ENCODE measurements around the gene WDR86. TPM values are rescaled to one million over a fixed set of nuclear protein-coding genes. Genes with fewer than 3 reads are reported as not detected.

Gene WDR86
- total RNA-seq, 1 experiment from 2014 or later = 7.7 TPM

- intact Hi-C loops (cut with micrococcal nuclease; ENCODE audit: unreplicated experiment) = loop anchor here (5.0 kb wide), 1 partner anchor 258 kb away; no protein-coding TSS in a partner anchor
- Histone ChIP-seq H3K9me3 (ENCODE audit: insufficient read depth, low read depth) (no peaks in the 10 kb centered on the region), H4K20me1 (ENCODE audit: insufficient read depth) (no peaks in the 10 kb centered on the region), H3K4me3 (no peak overlapping the region), H3F3A (ENCODE audit: insufficient read depth, low read depth) (peaks cover 7% of the 10 kb centered on the region; the same call in 1 of the 2 replicates), H3K79me2 (ENCODE audit: low read depth) (no peaks in the 10 kb centered on the region), H3K36me3 (ENCODE audit: low read depth) (no peaks in the 10 kb centered on the region), H3K27ac (peak overlapping the region; percentile 55), H3K27me3 (ENCODE audit: insufficient read depth, low read depth) (no peaks in the 10 kb centered on the region), H2AFZ (no peak overlapping the region), H3K4me2 (peak overlapping the region; percentile 39), H3K4me1 (replicated peaks; ENCODE audit: insufficient read depth) (peaks cover 46% of the 10 kb centered on the region), H3K9me2 (ENCODE audit: insufficient read depth) (no peaks in the 10 kb centered on the region)
- CTCF ChIA-PET = no interaction called here
- BruUV-seq (replicated peaks) = TSS peak; percentile 34
- POLR2A ChIA-PET (ENCODE audit: unreplicated experiment) = no interaction called here
- no peak for DNase-seq
- TF ChIP-seq EZH2 (IDR thresholded peaks at IDR 0.05; ENCODE audit: low read depth) (no peak), CTCF (conservative IDR thresholded peaks at IDR 0.05) (no peak)
These were observed 19.4 kb upstream of the WDR86 start for GRCh38 chr7:151429237-151429559.

GRCh38 chr7:151428378-151429236, 18.8 kb upstream of the WDR86 start:
- TF ChIP-seq CTCF (conservative IDR thresholded peaks at IDR 0.05) (no peak), EZH2 (IDR thresholded peaks at IDR 0.05; ENCODE audit: low read depth) (no peak)
- peak overlapping the region; percentile 55 for H3K27ac ChIP-seq
- BruUV-seq (replicated peaks) = no TSS peak
- peaks cover 7% of the 10 kb centered on the region; the same call in 1 of the 2 replicates for H3F3A ChIP-seq (ENCODE audit: insufficient read depth, low read depth)
- peak overlapping the region; percentile 39 for H3K4me2 ChIP-seq
- peak; percentile 80 to 88 for DNase-seq
- no peak overlapping the region for H3K4me3 ChIP-seq
- H3K79me2 ChIP-seq (ENCODE audit: low read depth) = no peaks in the 10 kb centered on the region
- intact Hi-C loops (cut with micrococcal nuclease; ENCODE audit: unreplicated experiment) = loop anchor here (1.0 to 5.0 kb wide), 6 partner anchors 17 to 369 kb away; no protein-coding TSS in a partner anchor
- H2AFZ ChIP-seq = no peak overlapping the region
- H3K27me3 ChIP-seq (ENCODE audit: insufficient read depth, low read depth) = no peaks in the 10 kb centered on the region
- ChIA-PET CTCF (interaction anchor here (0.5 to 1.0 kb wide), 4 partner anchors 9 to 42 kb away, joined by 3 to 12 read pairs (median 4); no protein-coding TSS in a partner anchor), POLR2A (ENCODE audit: unreplicated experiment) (interaction anchor here (0.6 to 0.7 kb wide), 2 partner anchors 9 to 69 kb away, joined by 3 to 5 read pairs; no protein-coding TSS in a partner anchor)
- no peaks in the 10 kb centered on the region for H3K36me3 ChIP-seq (ENCODE audit: low read depth)
- no peaks in the 10 kb centered on the region for H4K20me1 ChIP-seq (ENCODE audit: insufficient read depth)
- no peaks in the 10 kb centered on the region for H3K9me2 ChIP-seq (ENCODE audit: insufficient read depth)
- H3K4me1 ChIP-seq (replicated peaks; ENCODE audit: insufficient read depth) = peaks cover 51% of the 10 kb centered on the region
- no peaks in the 10 kb centered on the region for H3K9me3 ChIP-seq (ENCODE audit: insufficient read depth, low read depth)

- H2AFZ ChIP-seq = no peak overlapping the region
- no peak overlapping the region for H3K4me3 ChIP-seq
- peaks cover 51% of the 10 kb centered on the region for H3K4me1 ChIP-seq (replicated peaks; ENCODE audit: insufficient read depth)
- H3K79me2 ChIP-seq (ENCODE audit: low read depth) = no peaks in the 10 kb centered on the region
- H3K4me2 ChIP-seq = peak overlapping the region; percentile 26
- TF ChIP-seq EZH2 (IDR thresholded peaks at IDR 0.05; ENCODE audit: low read depth) (no peak), CTCF (conservative IDR thresholded peaks at IDR 0.05) (no peak)
- 0 out of 2 replicates have a peak, but pooled peaks cover 1% of the 10 kb centered on the region for H3K9me3 ChIP-seq (ENCODE audit: insufficient read depth, low read depth)
- DNase-seq = no peak
- H3K9me2 ChIP-seq (ENCODE audit: insufficient read depth) = no peaks in the 10 kb centered on the region
- ChIA-PET CTCF (interaction anchor here (0.5 to 1.0 kb wide), 5 partner anchors 8 to 42 kb away, joined by 3 to 12 read pairs (median 4); no protein-coding TSS in a partner anchor), POLR2A (ENCODE audit: unreplicated experiment) (interaction anchor here (0.6 kb wide), 1 partner anchor 68 kb away, joined by 5 read pairs; no protein-coding TSS in a partner anchor)
- no peaks in the 10 kb centered on the region for H3K36me3 ChIP-seq (ENCODE audit: low read depth)
- H3K27me3 ChIP-seq (ENCODE audit: insufficient read depth, low read depth) = no peaks in the 10 kb centered on the region
- no peaks in the 10 kb centered on the region for H4K20me1 ChIP-seq (ENCODE audit: insufficient read depth)
- BruUV-seq (replicated peaks) = no TSS peak
- intact Hi-C loops (cut with micrococcal nuclease; ENCODE audit: unreplicated experiment) = loop anchor here (1.0 to 5.0 kb wide), 6 partner anchors 17 to 369 kb away; no protein-coding TSS in a partner anchor
- H3K27ac ChIP-seq = peak overlapping the region; percentile 55
- H3F3A ChIP-seq (ENCODE audit: insufficient read depth, low read depth) = peaks cover 7% of the 10 kb centered on the region; the same call in 1 of the 2 replicates
These were observed 18.0 kb upstream of the WDR86 start for GRCh38 chr7:151427705-151428377.
